H1 (cell line): Measurements from ENCODE around the gene NR5A1. TPM values are rescaled to one million over a fixed set of nuclear protein-coding genes. Genes with fewer than 3 reads are reported as not detected.

Experiments used
- CTCF ChIA-PET: fragments of 300-600 bp; sonication (Branson Sonifier 250); formaldehyde crosslinking; loops from one replicate; lab custom pipeline; 2021; ENCODE audit not compliant: partially characterized antibody; lab: Charles Lee
- POLR2A ChIA-PET: fragments of 300-600 bp; sonication (Branson Sonifier 250); formaldehyde crosslinking; loops from one replicate; lab custom pipeline; 2021; ENCODE audit warnings: inconsistent platforms; ENCODE audit not compliant: partially characterized antibody; lab: Charles Lee
- DNase-seq, 2 experiments: peaks; one replicate each; pipeline versions ENCODE4 v3.0.0 to v3.0.0-alpha.2; 2010 to 2022; ENCODE audit warnings: low spot score in 2 of 2, low read depth in 1 of 2, mixed read lengths in 1 of 2
- FAIRE-seq: peaks from 2 replicates; lab custom pipeline; 2011; peaks lifted over from hg19 to GRCh38; lab: Jason Lieb, UNC
- H2AFZ ChIP-seq: 2 replicates; pipeline ENCODE4 v1.8.1; 2012; ENCODE audit warnings: low read length, inconsistent platforms
- H2AK5ac ChIP-seq: 2 replicates; pipeline ENCODE4 v1.6.1; 2013; ENCODE audit warnings: low read depth, low read length
- H2BK120ac ChIP-seq: replicated peaks from 2 replicates; pipeline ENCODE3; 2013; ENCODE audit warnings: low read depth, low read length, inconsistent platforms
- H2BK12ac ChIP-seq: 2 replicates; pipeline ENCODE4 v1.6.1; 2013; ENCODE audit warnings: low read depth, low read length
- H2BK15ac ChIP-seq: 2 replicates; pipeline ENCODE4 v1.6.1; 2013; ENCODE audit warnings: low read length
- H2BK20ac ChIP-seq: 2 replicates; pipeline ENCODE4 v1.6.1; 2013; ENCODE audit warnings: low read length
- H2BK5ac ChIP-seq: 2 replicates; pipeline ENCODE4 v1.6.1; 2013; ENCODE audit warnings: low read depth, low read length
- H3K14ac ChIP-seq: 2 replicates; pipeline ENCODE4 v1.6.1; 2013; ENCODE audit warnings: inconsistent platforms; ENCODE audit not compliant: insufficient read length
- H3K18ac ChIP-seq: 2 replicates; pipeline ENCODE4 v1.6.1; 2013; ENCODE audit warnings: low read length; ENCODE audit errors: extremely low read depth
- H3K23ac ChIP-seq: 2 replicates; pipeline ENCODE4 v1.6.1; 2013; ENCODE audit warnings: inconsistent platforms; ENCODE audit not compliant: insufficient read length
- H3K23me2 ChIP-seq: 2 replicates; pipeline ENCODE4 v1.6.1; 2013; ENCODE audit warnings: low read depth, low read length
- H3K27ac ChIP-seq: 2 replicates; pipeline ENCODE4 v1.6.1; 2011; ENCODE audit warnings: low read depth, low read length, inconsistent platforms
- H3K27me3 ChIP-seq, 4 experiments: replicated peaks in 1 of 4; 1 replicate in 1 of 4; 2 replicates in 3 of 4; pipeline versions ENCODE4 v1.6.1 to v1.8.1; 2011 to 2013; ENCODE audit warnings: low read length in 3 of 4, mild to moderate bottlenecking in 3 of 4, inconsistent platforms in 2 of 4, mixed read lengths in 2 of 4, moderate library complexity in 1 of 4; ENCODE audit not compliant: control insufficient read depth in 3 of 4, insufficient read depth in 3 of 4; ENCODE audit errors: extremely low read depth in 1 of 4
- H3K36me3 ChIP-seq, 4 experiments: 2 replicates each; pipeline versions ENCODE4 v1.6.1 to v1.8.1; 2011 to 2013; ENCODE audit warnings: mild to moderate bottlenecking in 4 of 4, low read length in 3 of 4, moderate library complexity in 2 of 4, control low read depth in 1 of 4, inconsistent platforms in 1 of 4; ENCODE audit not compliant: insufficient read depth in 4 of 4, control insufficient read depth in 2 of 4
- H3K4ac ChIP-seq: replicated peaks from 2 replicates; pipeline ENCODE3; 2013; ENCODE audit warnings: low read length, low read depth, mixed read lengths, inconsistent platforms; ENCODE audit not compliant: insufficient read length
- H3K4me1 ChIP-seq, 4 experiments: replicated peaks in 1 of 4; 1 replicate in 1 of 4; 2 replicates in 3 of 4; pipeline versions ENCODE4 v1.6.1 to v1.8.1; 2011 to 2013; ENCODE audit warnings: low read length in 3 of 4, inconsistent platforms in 2 of 4, mixed read lengths in 1 of 4; ENCODE audit not compliant: insufficient read depth in 4 of 4, control insufficient read depth in 3 of 4
- H3K4me2 ChIP-seq, 2 experiments: 2 replicates each; pipeline versions ENCODE4 v1.6.1 to v1.8.1; 2011 to 2013; ENCODE audit warnings: low read depth in 2 of 2, low read length in 2 of 2, control low read depth in 1 of 2, inconsistent platforms in 1 of 2, mild to moderate bottlenecking in 1 of 2; ENCODE audit not compliant: insufficient read depth in 1 of 2
- H3K4me3 ChIP-seq, 4 experiments: fragments of 200-600, 300-600 bp in 1 of 4; sonication (generic), shearing (Covaris generic), sonication (Bioruptor Twin) in 1 of 4; 2 replicates each; pipeline versions ENCODE4 v1.5.1 to v1.8.1; 2011 to 2016; ENCODE audit warnings: low read length in 4 of 4, low read depth in 3 of 4, control low read depth in 2 of 4, inconsistent platforms in 2 of 4, mild to moderate bottlenecking in 2 of 4, mixed read lengths in 1 of 4, moderate library complexity in 1 of 4; ENCODE audit not compliant: insufficient read depth in 2 of 4; ENCODE audit errors: extremely low read depth in 1 of 4
- H3K56ac ChIP-seq: replicated peaks from 2 replicates; pipeline ENCODE3; 2013; ENCODE audit warnings: low read depth, mild to moderate bottlenecking, mixed read lengths, low read length, inconsistent platforms; ENCODE audit not compliant: insufficient read length
- H3K79me1 ChIP-seq: 2 replicates; pipeline ENCODE4 v1.6.1; 2013; ENCODE audit warnings: low read depth, low read length, control low read depth
- H3K79me2 ChIP-seq, 2 experiments: 2 replicates each; pipeline versions ENCODE4 v1.6.1 to v1.8.1; 2012 to 2013; ENCODE audit warnings: low read length in 2 of 2, mild to moderate bottlenecking in 2 of 2, inconsistent platforms in 1 of 2; ENCODE audit not compliant: insufficient read depth in 2 of 2, control insufficient read depth in 1 of 2
- H3K9ac ChIP-seq, 4 experiments: replicated peaks in 1 of 4; 1 replicate in 1 of 4; 2 replicates in 3 of 4; pipeline versions ENCODE4 v1.6.1 to v1.8.1; 2011 to 2013; ENCODE audit warnings: low read depth in 3 of 4, low read length in 3 of 4, control low read depth in 2 of 4, mild to moderate bottlenecking in 2 of 4, moderate library complexity in 2 of 4, inconsistent platforms in 1 of 4; ENCODE audit errors: extremely low read depth in 1 of 4
- H3K9me3 ChIP-seq, 2 experiments: 2 replicates each; pipeline versions ENCODE4 v1.6.1 to v1.8.1; 2012 to 2013; ENCODE audit warnings: mild to moderate bottlenecking in 2 of 2, moderate library complexity in 2 of 2, control low read depth in 1 of 2, inconsistent platforms in 1 of 2, low read depth in 1 of 2, low read length in 1 of 2, mixed read lengths in 1 of 2; ENCODE audit not compliant: insufficient read depth in 2 of 2
- H4K20me1 ChIP-seq, 2 experiments: replicated peaks in 1 of 2; 2 replicates each; pipeline versions ENCODE3 to v1.8.1; 2011 to 2013; ENCODE audit warnings: inconsistent platforms in 2 of 2, low read length in 2 of 2, mild to moderate bottlenecking in 1 of 2; ENCODE audit not compliant: insufficient read depth in 2 of 2, control insufficient read depth in 1 of 2
- H4K5ac ChIP-seq: 2 replicates; pipeline ENCODE4 v1.6.1; 2013; ENCODE audit warnings: low read length, low read depth, mixed read lengths, inconsistent platforms; ENCODE audit not compliant: insufficient read length
- H4K8ac ChIP-seq: 2 replicates; pipeline ENCODE4 v1.8.0; 2013; ENCODE audit warnings: mild to moderate bottlenecking, moderate library complexity, low read length, inconsistent platforms; ENCODE audit not compliant: insufficient read depth; ENCODE audit errors: extremely low read depth
- H4K91ac ChIP-seq: replicated peaks from 2 replicates; pipeline ENCODE3; 2013; ENCODE audit warnings: low read length, mixed read lengths, inconsistent platforms; ENCODE audit not compliant: insufficient read length
- CEBPB ChIP-seq: IDR thresholded peaks from 2 replicates; pipeline ENCODE4 v1.6.1; 2012; ENCODE audit warnings: low read depth, low read length
- EP300 ChIP-seq, 2 experiments: IDR thresholded peaks; 1 replicate in 1 of 2; 2 replicates in 1 of 2; pipeline ENCODE4 v1.6.1; 2011 to 2012; ENCODE audit warnings: low read depth in 2 of 2, low read length in 2 of 2, mild to moderate bottlenecking in 2 of 2, borderline replicate concordance in 1 of 2, inconsistent platforms in 1 of 2, moderate library complexity in 1 of 2
- MAX ChIP-seq: IDR thresholded peaks from 2 replicates; pipeline ENCODE4 v1.6.1; 2012; ENCODE audit warnings: inconsistent platforms
- RFX5 ChIP-seq: IDR thresholded peaks from 2 replicates; pipeline ENCODE4 v1.6.1; 2011; ENCODE audit warnings: low read depth, low read length, improper control_type of control experiment, borderline replicate concordance
- SIX5 ChIP-seq: IDR thresholded peaks from 2 replicates; pipeline ENCODE4 v1.6.1; 2011; ENCODE audit warnings: mild to moderate bottlenecking, low read depth, low read length
- USF2 ChIP-seq: IDR thresholded peaks from 2 replicates; pipeline ENCODE4 v1.6.1; 2011; ENCODE audit warnings: low read length, improper control_type of control experiment
- WGBS, 2 experiments: shearing (Covaris generic) in 1 of 2; methylation state at CpG; one replicate each; pipeline versions ENCODE4 v1.1.6 to v1.1.7; 2013 to 2015; ENCODE audit warnings: low lambda C conversion rate in 2 of 2, mixed read lengths in 2 of 2, inconsistent platforms in 1 of 2, low coverage in 1 of 2, missing lambda C conversion rate in 1 of 2; ENCODE audit not compliant: insufficient replicate concordance in 2 of 2, insufficient coverage in 1 of 2, insufficient read length in 1 of 2; ENCODE audit errors: extremely low coverage in 1 of 2, missing lambda C conversion rate in 1 of 2; 5-methylcytosine and 5-hydroxymethylcytosine counted together
- polyA plus RNA-seq, 7 experiments: library from polyadenylated mRNA; depleted of rRNA in 3 of 7; stranded (reverse) in 5 of 7; unstranded in 2 of 7; fragments of >200 nt in 5 of 7; fragments of 200-250 nt in 2 of 7; gene quantifications; 1 replicate in 5 of 7; 2 replicates in 1 of 7; 4 replicates in 1 of 7; pipeline versions ENCODE4 v1.2.1 to v1.2.3, GENCODE V29; 2011 to 2013; ENCODE audit warnings: missing spikeins in 2 of 7, mixed read lengths in 2 of 7
- total RNA-seq: library from RNA; stranded (reverse); fragmentation: NEBNext Ultra II Directional; extraction: Animal tissue kit (Norgen Biotek cat#: 25700); gene quantifications from 2 replicates; pipeline ENCODE4 v1.2.1, GENCODE V29; 2021

The NR5A1 gene
- total and polyA plus RNA-seq, 2 of the 8 experiments (the other 6 are each of a cell fraction or from before 2014, with no cell fraction given), result 0.29 to 0.58 TPM

GRCh38 chr9:124453586-124454191, 53.5 kb downstream of the NR5A1 start:
- 77% methylated on average over 13 of the region's 35 CpGs; no CpG with 5 or more reads in 1 of the 2 experiments for WGBS, 2 experiments
- DNase-seq, result peak in 1 of 2 experiments; percentile 92
- H3K4me3 ChIP-seq, result peak overlapping the region; percentile 29 to 59 (median 29); a peak in 6 of 8 replicates

More at GRCh38 chr9:124453586-124454191, 53.5 kb downstream of the NR5A1 start:
- Histone ChIP-seq H3K27ac (no peak overlapping the region), H4K91ac (no peak overlapping the region), H2BK15ac (no peak overlapping the region), H3K9ac (no peak overlapping the region; a peak in 1 of 7 replicates), H3K23ac (no peak overlapping the region), H3K14ac (no peak overlapping the region), H4K5ac (no peak overlapping the region), H3K4me1 (peaks cover 0 to 16% (median 15%) of the 10 kb centered on the region in 4 experiments; a peak in 6 of 7 replicates), H2BK12ac (no peak overlapping the region), H2BK5ac (no peak overlapping the region), H3K23me2 (peaks cover 13% of the 10 kb centered on the region; the same call in 1 of the 2 replicates), H3K9me3 (peaks cover 0 to 4% of the 10 kb centered on the region in 2 experiments; a peak in 2 of 4 replicates), H2BK120ac (no peak overlapping the region), H3K18ac (no peak overlapping the region), H3K36me3 (peaks cover 0 to 3% (median 0%) of the 10 kb centered on the region in 4 experiments; a peak in 1 of 8 replicates), H3K4me2 (peak overlapping the region; percentile 51 to 75), H4K8ac (no peak overlapping the region), H3K27me3 (peaks cover 10 to 33% (median 25%) of the 10 kb centered on the region in 4 experiments), H3K56ac (no peak overlapping the region), H3K79me2 (no peaks in the 10 kb centered on the region), H2BK20ac (no peak overlapping the region), H3K79me1 (no peaks in the 10 kb centered on the region), H2AK5ac (no peak overlapping the region), H4K20me1 (peaks cover 0 to under 1% of the 10 kb centered on the region in 2 experiments), H3K4ac (no peak overlapping the region), H2AFZ (no peak overlapping the region)
- POLR2A ChIA-PET, result interaction anchor here (0.6 to 2.2 kb wide), 4 partner anchors 12 to 237 kb away, joined by 3 to 9 read pairs (median 3); no protein-coding TSS in a partner anchor
- FAIRE-seq, result no peak
- TF ChIP-seq EP300 (IDR thresholded peaks at IDR 0.05; ENCODE audit: borderline replicate concordance in 1 of 2, low read depth in 2 of 2, low read length in 2 of 2) (no peak), RFX5 (no peak), USF2 (no peak), CEBPB (no peak), MAX (no peak), SIX5 (no peak)
- CTCF ChIA-PET, result interaction anchor here (0.6 to 6.6 kb wide), 13 partner anchors 9 to 413 kb away, joined by 3 to 35 read pairs (median 4); no protein-coding TSS in a partner anchor
